ENCODE measurements around the gene GIT2.
A peak's percentile ranks its signal among the peaks of the same experiment; 100 is the strongest.
"Not testable (repeated sequence)": the region's sequence is repeated elsewhere in the genome, so short reads cannot be mapped to it uniquely, and the experiment has no call there.

GIT2 gene

GRCh38 chr12:110004598-110004997, 8.4 kb upstream of the GIT2 start:
- DNase-seq: no peak

GRCh38 chr12:110002676-110003515, 6.7 kb upstream of the GIT2 start:
- no peak for DNase-seq

- DNase-seq: no peak
Observed at GRCh38 chr12:110001596-110001995, 5.4 kb upstream of the GIT2 start.

- DNase-seq: no peak
Observed at GRCh38 chr12:109999983-110000505, 3.9 kb upstream of the GIT2 start.

GRCh38 chr12:109999649-109999971, 3.4 kb upstream of the GIT2 start:
- DNase-seq: no peak

GRCh38 chr12:109998904-109999648, 2.9 kb upstream of the GIT2 start, which contains the start of gene ANKRD13A:
Gene ANKRD13A (plus strand): TSS chr12:109999430. CDS start chr12:109999689, 259 bp downstream.
- peak; percentile 61 for DNase-seq

- no peak for DNase-seq
Observed at GRCh38 chr12:109998241-109998903, 2.2 kb upstream of the GIT2 start.

GRCh38 chr12:109997393-109997792, 1.2 kb upstream of the GIT2 start:
- no peak for DNase-seq

GRCh38 chr12:109996483-109996853, 300 bp upstream of the GIT2 start:
- DNase-seq: no peak

GRCh38 chr12:109995361-109995685, 845 bp downstream of the GIT2 start:
- no peak for DNase-seq

- DNase-seq: no peak
Observed at GRCh38 chr12:109994401-109995175, 1.6 kb downstream of the GIT2 start.

GRCh38 chr12:109993091-109993490, 3.1 kb downstream of the GIT2 start:
- DNase-seq: no peak

GRCh38 chr12:109991586-109991985, 4.6 kb downstream of the GIT2 start:
- no peak for DNase-seq

- no peak for DNase-seq
Observed at GRCh38 chr12:109989380-109989779, 6.8 kb downstream of the GIT2 start.

- DNase-seq: no peak
Observed at GRCh38 chr12:109988903-109989302, 7.3 kb downstream of the GIT2 start.

- DNase-seq: no peak
Observed at GRCh38 chr12:109988274-109988673, 7.9 kb downstream of the GIT2 start.

GRCh38 chr12:109987615-109988014, 8.6 kb downstream of the GIT2 start:
- DNase-seq: no peak

- DNase-seq: not testable (repeated sequence)
Observed at GRCh38 chr12:109986236-109986635, 9.9 kb downstream of the GIT2 start.

- no peak for DNase-seq
Observed at GRCh38 chr12:109983432-109984142, 12.6 kb downstream of the GIT2 start.

GRCh38 chr12:109982210-109982609, 14.0 kb downstream of the GIT2 start:
- DNase-seq: no peak

GRCh38 chr12:109981311-109981710, 14.9 kb downstream of the GIT2 start:
- DNase-seq: no peak

GRCh38 chr12:109972821-109973220, 23.3 kb downstream of the GIT2 start:
- no peak for DNase-seq
